IMR-90 (cell line): ENCODE measurements around the gene RALGAPA2. TPM values are rescaled to one million over a fixed set of nuclear protein-coding genes. Genes with fewer than 3 reads are reported as not detected.

Source experiments
- ATAC-seq: fragments of 200-7000 bp; cut with Tn5 transposase; 2 replicates; pipeline ENCODE4 v1.9.1; 2020; ENCODE audit warnings: low read depth, mild to moderate bottlenecking, moderate library complexity
- BruUV-seq: library from RNA; stranded (reverse); fragments of 400-500 nt; replicated peaks from 2 replicates; lab custom pipeline; 2021; lab: Mats Ljungman, UMichigan
- CTCF ChIA-PET: fragments of 300-600 bp; formaldehyde crosslinking; extraction: SDS; loops from one replicate; lab custom pipeline; 2021; ENCODE audit warnings: antibody characterized with exemption; lab: Yijun Ruan, JAX
- POLR2A ChIA-PET: fragments of 300-600 bp; sonication (Branson Sonifier 250); formaldehyde crosslinking; loops from one replicate; lab custom pipeline; 2022; ENCODE audit warnings: antibody characterized with exemption; ENCODE audit not compliant: unreplicated experiment; lab: Charles Lee
- DNase-seq: peaks from one replicate; pipeline ENCODE4 v3.0.0; 2013
- H2AFZ ChIP-seq: replicated peaks from 2 replicates; pipeline ENCODE3; 2013; ENCODE audit warnings: low read length, mild to moderate bottlenecking; ENCODE audit not compliant: poor library complexity
- H2AK5ac ChIP-seq: 2 replicates; pipeline ENCODE4 v1.6.1; 2013; ENCODE audit warnings: low read depth, low read length, inconsistent platforms
- H2AK9ac ChIP-seq: replicated peaks from 2 replicates; pipeline ENCODE3; 2013; ENCODE audit warnings: mild to moderate bottlenecking, low read depth, low read length, moderate library complexity; ENCODE audit not compliant: poor library complexity
- H2BK120ac ChIP-seq: 2 replicates; pipeline ENCODE4 v1.6.1; 2013; ENCODE audit warnings: low read depth, low read length, inconsistent platforms
- H2BK15ac ChIP-seq: 3 replicates; pipeline ENCODE4 v1.6.1; 2013; ENCODE audit warnings: low read depth, low read length, inconsistent platforms
- H2BK20ac ChIP-seq: 2 replicates; pipeline ENCODE4 v1.6.1; 2013; ENCODE audit warnings: low read depth, mild to moderate bottlenecking, inconsistent platforms, low read length, moderate library complexity
- H2BK5ac ChIP-seq: 2 replicates; pipeline ENCODE4 v1.6.1; 2013; ENCODE audit warnings: mild to moderate bottlenecking, low read depth, low read length, inconsistent platforms; ENCODE audit not compliant: poor library complexity, severe bottlenecking
- H3K14ac ChIP-seq: replicated peaks from 2 replicates; pipeline ENCODE4 v1.6.1; 2013; ENCODE audit warnings: low read depth, low read length, inconsistent platforms
- H3K18ac ChIP-seq: 2 replicates; pipeline ENCODE4 v1.6.1; 2013; ENCODE audit warnings: low read depth, low read length, control low read depth
- H3K23ac ChIP-seq: 2 replicates; pipeline ENCODE4 v1.6.1; 2013; ENCODE audit warnings: low read depth, low read length, inconsistent platforms
- H3K27ac ChIP-seq: 2 replicates; pipeline ENCODE4 v1.5.1; 2013; ENCODE audit warnings: mild to moderate bottlenecking, control low read depth, low read length; ENCODE audit not compliant: insufficient read depth
- H3K27me3 ChIP-seq: 2 replicates; pipeline ENCODE4 v1.6.1; 2013; ENCODE audit warnings: low read length; ENCODE audit not compliant: control insufficient read depth, insufficient read depth
- H3K36me3 ChIP-seq: 2 replicates; pipeline ENCODE4 v1.6.1; 2013; ENCODE audit warnings: low read length, mixed read lengths; ENCODE audit not compliant: control insufficient read depth, insufficient read depth
- H3K4ac ChIP-seq: 2 replicates; pipeline ENCODE4 v1.6.1; 2013; ENCODE audit warnings: low read depth, low read length, inconsistent platforms
- H3K4me1 ChIP-seq: 2 replicates; pipeline ENCODE4 v1.6.1; 2013; ENCODE audit warnings: low read length, mixed read lengths; ENCODE audit not compliant: control insufficient read depth, insufficient read depth
- H3K4me2 ChIP-seq: 2 replicates; pipeline ENCODE4 v1.6.1; 2013; ENCODE audit warnings: low read depth, mild to moderate bottlenecking, control low read depth, low read length, moderate library complexity
- H3K4me3 ChIP-seq: 2 replicates; pipeline ENCODE4 v1.5.1; 2013; ENCODE audit warnings: low read depth, mild to moderate bottlenecking, control low read depth, low read length, moderate library complexity; ENCODE audit not compliant: insufficient read depth
- H3K56ac ChIP-seq: 2 replicates; pipeline ENCODE4 v1.6.1; 2013; ENCODE audit warnings: low read length, inconsistent platforms; ENCODE audit not compliant: insufficient read depth; ENCODE audit errors: extremely low read depth
- H3K79me1 ChIP-seq, 2 experiments: 2 replicates each; pipeline ENCODE4 v1.6.1; 2013; ENCODE audit warnings: low read length in 2 of 2, inconsistent platforms in 1 of 2, low read depth in 1 of 2
- H3K9ac ChIP-seq: 2 replicates; pipeline ENCODE4 v1.6.1; 2013; ENCODE audit warnings: low read depth, low read length, control low read depth
- H3K9me1 ChIP-seq: 2 replicates; pipeline ENCODE4 v1.6.1; 2013; ENCODE audit warnings: low read length, inconsistent platforms; ENCODE audit not compliant: insufficient read depth
- H3K9me3 ChIP-seq: 2 replicates; pipeline ENCODE4 v1.6.1; 2013; ENCODE audit warnings: low read length; ENCODE audit not compliant: control insufficient read depth, insufficient read depth
- H4K20me1 ChIP-seq: 2 replicates; pipeline ENCODE4 v1.6.1; 2013; ENCODE audit warnings: low read length, inconsistent platforms; ENCODE audit not compliant: insufficient read depth
- H4K5ac ChIP-seq: 2 replicates; pipeline ENCODE4 v1.6.1; 2013; ENCODE audit warnings: mild to moderate bottlenecking, low read depth, low read length, control low read depth
- H4K8ac ChIP-seq, 2 experiments: 2 replicates each; pipeline ENCODE4 v1.6.1; 2013; ENCODE audit warnings: low read depth in 2 of 2, low read length in 2 of 2, control low read depth in 1 of 2, inconsistent platforms in 1 of 2
- H4K91ac ChIP-seq: 2 replicates; pipeline ENCODE4 v1.6.1; 2013; ENCODE audit warnings: low read depth, low read length, inconsistent platforms; ENCODE audit not compliant: insufficient read depth
- BHLHE40 ChIP-seq: fragments of 150-350 bp; IDR thresholded peaks from 2 replicates; pipeline ENCODE4 v1.6.1; 2016; ENCODE audit warnings: mild to moderate bottlenecking, low read depth, low read length
- CHD1 ChIP-seq: IDR thresholded peaks from 2 replicates; pipeline ENCODE4 v1.6.1; 2012; ENCODE audit warnings: low read depth, low read length, improper control_type of control experiment
- FOS ChIP-seq: fragments of 150-350 bp; IDR thresholded peaks from 2 replicates; pipeline ENCODE4 v1.6.1; 2016; ENCODE audit warnings: low read depth, low read length
- NFE2L2 ChIP-seq: fragments of 150-350 bp; IDR thresholded peaks from 2 replicates; pipeline ENCODE4 v1.6.1; 2016; ENCODE audit warnings: low read depth, mild to moderate bottlenecking, low read length
- POLR2A ChIP-seq: IDR thresholded peaks from 2 replicates; pipeline ENCODE4 v1.6.1; 2012; ENCODE audit warnings: mild to moderate bottlenecking, low read depth, low read length
- RAD21 ChIP-seq: IDR thresholded peaks from 2 replicates; pipeline ENCODE4 v1.6.1; 2012; ENCODE audit warnings: low read length, improper control_type of control experiment
- RCOR1 ChIP-seq: IDR thresholded peaks from 2 replicates; pipeline ENCODE4 v1.6.1; 2012; ENCODE audit warnings: mild to moderate bottlenecking, low read length, improper control_type of control experiment; ENCODE audit not compliant: insufficient replicate concordance
- RFX5 ChIP-seq: IDR thresholded peaks from 2 replicates; pipeline ENCODE4 v1.8.0; 2012; ENCODE audit warnings: low read depth, mild to moderate bottlenecking, low read length, moderate library complexity
- WGBS, 2 experiments: methylation state at CpG; one replicate each; pipeline versions ENCODE4 v1.1.5 to v1.1.7; 2013; ENCODE audit warnings: missing lambda C conversion rate in 2 of 2; ENCODE audit not compliant: insufficient read length in 1 of 2; ENCODE audit errors: extremely low coverage in 2 of 2; 5-methylcytosine and 5-hydroxymethylcytosine counted together
- dilution Hi-C: fragments of 300-500 bp; cut with HindIII; formaldehyde crosslinking; loops from one replicate; pipeline ENCODE4 v1.14.3; 2018; ENCODE audit warnings: low sequenced_read_pairs; ENCODE audit not compliant: unreplicated experiment
- in situ Hi-C: fragments of 300-500 bp; cut with MboI; formaldehyde crosslinking; loops from 3 replicates; pipeline ENCODE4 v1.14.3; 2019; ENCODE audit warnings: low sequenced_read_pairs, inconsistent platforms, mixed read lengths
- intact Hi-C: fragments of 100-400 bp; cut with micrococcal nuclease; formaldehyde crosslinking; loops from 2 replicates; pipeline ENCODE4 v1.10.0; 2022
- polyA plus RNA-seq, 3 experiments: library from polyadenylated mRNA; depleted of rRNA; stranded (reverse); fragments of >200 nt; gene quantifications; 2 replicates each; pipeline ENCODE4 v1.2.3, GENCODE V29; 2012; ENCODE audit warnings: low replicate concordance in 1 of 3
- total RNA-seq: library from RNA; depleted of rRNA; stranded (reverse); fragments of >200 nt; gene quantifications from 2 replicates; pipeline ENCODE4 v1.2.3, GENCODE V29; 2012

Gene RALGAPA2
- total and polyA plus RNA-seq, 2 of the 4 experiments (the other 2 are of a cell fraction): 1.3 to 3.9 TPM

GRCh38 chr20:20454367-20454766, 258.1 kb downstream of the RALGAPA2 start:
- Histone ChIP-seq H3K23ac (no peak overlapping the region), H2AK5ac (no peak overlapping the region), H3K27me3 (no peaks in the 10 kb centered on the region), H4K8ac (no peak overlapping the region), H3K36me3 (no peaks in the 10 kb centered on the region), H3K9ac (no peak overlapping the region), H3K4me1 (peaks cover 4% of the 10 kb centered on the region), H2BK15ac (no peak overlapping the region), H3K4ac (no peak overlapping the region), H2BK20ac (no peak overlapping the region), H3K4me3 (no peak overlapping the region), H3K14ac (no peak overlapping the region), H4K91ac (no peak overlapping the region), H2AFZ (no peak overlapping the region), H3K79me1 (no peaks in the 10 kb centered on the region), H3K4me2 (no peak overlapping the region), H4K5ac (no peak overlapping the region), H3K56ac (no peak overlapping the region), H4K20me1 (no peaks in the 10 kb centered on the region), H3K27ac (no peak overlapping the region), H2BK120ac (no peak overlapping the region), H2AK9ac (no peak overlapping the region), H3K18ac (no peak overlapping the region), H3K9me3 (no peaks in the 10 kb centered on the region), H2BK5ac (no peak overlapping the region), H3K9me1 (no peaks in the 10 kb centered on the region; the same call in 1 of the 2 replicates)
- BruUV-seq: no TSS peak
- ATAC-seq (no peak), DNase-seq (no peak)
- in situ Hi-C loops (no loop called here), intact Hi-C loops (no loop called here), dilution Hi-C loops (no loop called here)
- CTCF ChIA-PET: no interaction called here
- POLR2A ChIA-PET: no interaction called here
- TF ChIP-seq CHD1 (no peak), RAD21 (no peak), RCOR1 (no peak), RFX5 (no peak), POLR2A (no peak), FOS (no peak), NFE2L2 (no peak), BHLHE40 (no peak)
- WGBS, 2 experiments: no CpG with 5 or more reads among the region's 4 CpGs
